MG63 (cell line): Measurements from ENCODE around the gene MYL1. TPM values are rescaled to one million over a fixed set of nuclear protein-coding genes. Genes with fewer than 3 reads are reported as not detected.

ENCODE experiments used
- DNase-seq: peaks from one replicate; pipeline ENCODE4 v3.0.0-alpha.2; 2020
- H3K27me3 ChIP-seq: fragments of 250-450 bp; sonication (Bioruptor Pico); 2 replicates; pipeline ENCODE4 v1.5.1; 2020; ENCODE audit warnings: mild to moderate bottlenecking, moderate library complexity
- H3K36me3 ChIP-seq: fragments of 250-450 bp; sonication (Bioruptor Pico); 2 replicates; pipeline ENCODE4 v1.5.1; 2020; ENCODE audit warnings: mild to moderate bottlenecking, moderate library complexity
- H3K4me3 ChIP-seq: fragments of 250-450 bp; sonication (Bioruptor Pico); 2 replicates; pipeline ENCODE4 v1.5.1; 2020; ENCODE audit warnings: mild to moderate bottlenecking, moderate library complexity
- H3K9me3 ChIP-seq: fragments of 250-450 bp; sonication (Bioruptor Pico); 2 replicates; pipeline ENCODE4 v1.5.1; 2020; ENCODE audit warnings: mild to moderate bottlenecking, moderate library complexity
- total RNA-seq: library from RNA; depleted of rRNA; stranded (reverse); fragments of >200 nt; shearing (Covaris generic); gene quantifications from 2 replicates; pipeline ENCODE4 v1.2.3, GENCODE V29; 2014; ENCODE audit warnings: low replicate concordance; rRNA removed

Gene MYL1
- total RNA-seq, 1 experiment from 2014 or later = not detected

DNA sequence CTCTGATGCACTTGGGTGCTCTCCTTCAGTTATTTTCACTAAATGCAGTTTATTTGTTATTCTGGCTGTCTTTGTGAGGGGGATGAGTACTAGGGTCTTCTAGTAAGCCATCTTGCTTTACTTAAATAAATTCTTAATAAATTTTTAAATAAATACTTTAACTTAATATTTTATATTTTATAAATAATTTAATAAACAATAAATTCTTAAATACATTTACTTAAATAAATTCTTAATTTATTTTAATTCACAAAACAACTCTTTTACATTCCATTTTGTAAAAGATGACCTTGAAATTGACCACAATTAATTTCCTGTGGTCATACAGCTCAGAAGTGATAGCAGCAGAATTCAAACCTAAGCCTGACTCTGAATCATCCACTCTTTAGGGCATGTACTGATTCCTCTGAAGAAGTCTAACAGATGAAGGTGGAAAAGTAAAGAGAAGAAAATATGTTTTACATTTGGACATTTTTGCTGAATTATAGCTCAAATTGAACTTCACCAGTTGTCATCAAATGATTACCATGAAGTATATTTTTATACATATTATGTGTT, 28.8 kb downstream of the MYL1 start:
- Histone ChIP-seq H3K36me3 (no peaks in the 10 kb centered on the region), H3K4me3 (no peak overlapping the region), H3K27me3 (no peaks in the 10 kb centered on the region), H3K9me3 (peaks cover 2% of the 10 kb centered on the region; the same call in 1 of the 2 replicates)
- no peak for DNase-seq

DNA sequence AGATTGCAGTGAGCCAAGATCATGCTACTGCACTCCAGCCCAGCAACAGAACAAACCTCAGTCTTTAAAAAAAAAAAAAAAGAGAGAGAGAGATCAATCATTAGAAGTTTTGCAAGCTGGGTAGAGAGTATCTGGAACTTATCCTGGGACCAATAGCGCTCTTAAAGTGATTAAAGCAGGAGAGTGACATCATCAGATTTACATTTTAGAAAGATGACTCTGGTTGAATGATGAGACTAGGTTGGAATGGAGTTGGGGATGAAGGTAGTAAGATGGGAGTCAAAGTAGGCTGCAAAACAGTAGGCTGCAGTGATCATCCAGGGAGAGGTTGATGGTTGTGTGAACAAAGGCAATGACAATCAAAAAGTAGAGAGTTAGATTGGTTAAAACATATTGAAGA, 37.8 kb downstream of the MYL1 start:
- no peaks in the 10 kb centered on the region for H3K9me3 ChIP-seq
- DNase-seq = no peak
- H3K4me3 ChIP-seq = no peak overlapping the region
- no peaks in the 10 kb centered on the region for H3K36me3 ChIP-seq
- H3K27me3 ChIP-seq = no peaks in the 10 kb centered on the region

DNA sequence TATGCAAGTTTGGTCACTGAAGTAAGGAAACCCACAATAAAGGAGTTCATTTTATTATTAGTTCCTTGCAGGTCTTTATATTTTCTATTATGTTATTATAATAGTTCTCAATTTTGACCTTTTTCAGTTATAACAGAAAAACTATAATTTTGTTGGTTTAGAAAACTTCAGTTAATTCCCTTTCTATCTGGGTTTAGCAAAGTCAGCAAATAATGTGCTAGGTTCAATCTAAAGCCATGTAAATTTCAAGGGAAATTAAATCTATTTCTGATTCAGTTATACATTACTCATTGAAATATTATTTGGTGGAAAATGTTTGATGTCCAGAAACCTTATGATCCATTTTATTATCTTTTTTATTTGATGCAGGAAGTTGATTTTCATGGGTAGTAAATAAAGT, 43.7 kb downstream of the MYL1 start:
- no peaks in the 10 kb centered on the region for H3K9me3 ChIP-seq
- H3K27me3 ChIP-seq = no peaks in the 10 kb centered on the region
- H3K4me3 ChIP-seq = no peak overlapping the region
- no peaks in the 10 kb centered on the region for H3K36me3 ChIP-seq
- no peak for DNase-seq

DNA sequence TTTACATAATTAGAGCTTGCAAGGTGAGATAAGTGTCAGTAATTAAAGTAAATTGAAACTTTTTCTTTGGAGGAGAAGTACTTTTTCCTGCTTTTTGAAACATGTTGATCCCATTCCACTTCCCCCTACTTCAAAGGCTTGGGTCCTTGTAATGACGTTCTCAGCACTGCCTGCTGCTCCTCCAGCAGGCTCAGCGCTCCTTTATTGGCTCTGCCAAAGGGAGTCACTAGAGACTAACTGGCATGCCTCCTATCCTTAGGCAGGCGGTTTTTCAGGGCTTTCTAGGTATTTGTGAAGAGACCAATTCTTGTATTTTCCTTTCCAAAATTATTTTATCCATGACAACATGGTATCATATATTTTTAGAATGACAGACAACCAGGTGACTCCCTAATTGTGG, 45.8 kb downstream of the MYL1 start:
- no peak for DNase-seq

DNA sequence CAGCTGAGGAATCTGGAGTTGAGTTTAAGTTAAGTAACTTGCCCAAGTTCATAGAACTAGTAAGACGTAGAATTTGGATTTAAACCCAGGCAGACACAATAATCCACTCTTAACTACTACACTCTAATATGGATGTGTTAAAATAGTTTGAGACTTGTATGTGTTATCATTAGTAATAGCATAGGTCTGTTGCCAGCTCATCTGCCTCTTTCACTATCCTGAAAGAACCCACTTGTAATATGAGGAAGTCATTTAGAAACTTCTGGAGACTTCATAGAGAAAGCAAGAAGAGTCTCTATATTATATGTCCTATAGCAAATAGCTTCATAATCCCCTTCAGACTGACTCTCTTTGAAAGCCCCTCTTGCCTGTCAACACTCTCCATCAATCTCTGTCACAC, 46.7 kb downstream of the MYL1 start:
- no peak for DNase-seq
- H3K9me3 ChIP-seq = no peaks in the 10 kb centered on the region
- no peaks in the 10 kb centered on the region for H3K27me3 ChIP-seq
- H3K36me3 ChIP-seq = no peaks in the 10 kb centered on the region
- no peak overlapping the region for H3K4me3 ChIP-seq

More for the DNA sequence above, 45.8 kb downstream of the MYL1 start:
- no peak overlapping the region for H3K4me3 ChIP-seq
- no peaks in the 10 kb centered on the region for H3K27me3 ChIP-seq
- no peaks in the 10 kb centered on the region for H3K36me3 ChIP-seq
- no peaks in the 10 kb centered on the region for H3K9me3 ChIP-seq

DNA sequence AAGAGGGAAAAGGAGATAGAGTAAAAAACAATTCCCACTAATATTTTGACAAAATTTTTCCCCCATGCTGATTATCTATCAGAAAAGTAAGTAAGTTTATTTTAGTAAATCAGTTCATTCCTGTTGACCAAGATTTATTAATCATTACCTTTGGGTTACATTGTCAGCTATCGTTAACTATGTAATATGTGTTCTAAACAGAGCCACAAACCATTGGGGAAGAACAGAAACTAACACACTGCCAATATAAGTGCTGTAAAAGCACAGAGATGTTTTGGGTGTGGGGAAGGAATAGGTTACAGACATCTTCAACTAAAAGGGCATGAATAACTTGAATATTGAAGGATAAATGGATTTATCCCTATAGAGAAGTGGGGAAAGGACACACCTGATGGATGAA, 47.3 kb downstream of the MYL1 start:
- no peak for DNase-seq
- Histone ChIP-seq H3K36me3 (no peaks in the 10 kb centered on the region), H3K9me3 (no peaks in the 10 kb centered on the region), H3K27me3 (no peaks in the 10 kb centered on the region), H3K4me3 (no peak overlapping the region)

DNA sequence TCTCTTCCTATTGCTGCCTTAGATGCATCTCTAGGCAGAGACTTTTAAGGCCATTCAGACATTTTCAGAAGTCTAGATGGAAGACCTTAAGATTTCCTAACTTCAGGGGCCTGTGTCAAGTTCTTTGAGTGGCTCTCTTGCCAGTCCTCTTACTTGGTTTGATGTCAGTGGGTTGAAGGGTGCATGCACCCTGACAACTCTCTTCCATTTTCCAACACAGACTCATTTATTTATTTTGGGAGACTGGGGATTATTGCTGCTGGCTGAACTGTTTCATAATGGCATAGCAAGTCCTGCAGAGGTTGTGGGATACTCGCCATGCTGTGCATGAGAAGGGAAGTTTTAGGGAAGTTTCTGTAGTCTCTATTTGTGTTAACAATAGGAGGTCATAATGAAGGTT, 50.7 kb downstream of the MYL1 start:
- DNase-seq = no peak
- no peaks in the 10 kb centered on the region for H3K27me3 ChIP-seq

DNA sequence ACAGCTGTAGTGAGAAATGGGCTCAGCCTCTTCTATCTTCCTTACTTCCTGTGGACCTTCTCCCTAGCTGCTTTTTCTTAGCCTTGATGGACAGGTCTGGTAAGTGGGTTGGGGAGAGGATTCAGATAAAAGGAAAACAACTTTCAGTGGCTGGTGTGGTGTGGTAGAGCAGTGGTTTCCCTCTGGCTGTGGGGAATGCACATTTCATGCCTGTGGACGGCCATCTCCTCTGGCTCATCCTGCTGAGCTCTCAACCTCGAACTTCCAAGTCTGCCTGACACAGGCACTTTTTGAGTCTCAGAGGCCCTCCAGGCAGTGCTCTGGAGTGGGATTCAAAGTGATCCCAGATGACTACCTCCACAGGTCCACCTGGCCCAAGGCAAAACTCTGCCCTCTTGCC, 51.1 kb downstream of the MYL1 start:
- Histone ChIP-seq H3K27me3 (no peaks in the 10 kb centered on the region), H3K4me3 (no peak overlapping the region), H3K36me3 (no peaks in the 10 kb centered on the region), H3K9me3 (no peaks in the 10 kb centered on the region)
- no peak for DNase-seq

More for the DNA sequence above, 50.7 kb downstream of the MYL1 start:
- Histone ChIP-seq H3K9me3 (no peaks in the 10 kb centered on the region), H3K36me3 (no peaks in the 10 kb centered on the region), H3K4me3 (no peak overlapping the region)

DNA sequence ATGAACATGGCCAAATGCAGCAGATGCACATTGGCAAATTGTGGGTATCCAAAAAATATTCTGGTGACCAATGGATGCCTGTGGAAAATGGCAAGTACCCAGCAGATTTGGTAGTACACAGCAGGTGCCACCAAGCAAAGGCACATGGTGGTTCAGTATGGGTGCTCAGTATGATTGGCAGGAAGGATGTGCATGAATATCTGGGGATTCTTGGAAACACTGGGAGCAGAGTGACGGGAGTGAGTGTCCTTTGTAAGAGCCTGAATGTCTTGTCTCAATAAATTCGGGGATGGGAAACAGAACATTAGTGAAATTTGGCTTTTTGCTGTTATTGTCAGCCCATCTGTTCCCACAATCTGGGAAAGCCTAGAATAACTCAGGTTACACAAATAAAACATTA, 52.9 kb downstream of the MYL1 start:
- H3K36me3 ChIP-seq = no peaks in the 10 kb centered on the region
- H3K9me3 ChIP-seq = no peaks in the 10 kb centered on the region
- DNase-seq = no peak
- no peaks in the 10 kb centered on the region for H3K27me3 ChIP-seq
- no peak overlapping the region for H3K4me3 ChIP-seq

DNA sequence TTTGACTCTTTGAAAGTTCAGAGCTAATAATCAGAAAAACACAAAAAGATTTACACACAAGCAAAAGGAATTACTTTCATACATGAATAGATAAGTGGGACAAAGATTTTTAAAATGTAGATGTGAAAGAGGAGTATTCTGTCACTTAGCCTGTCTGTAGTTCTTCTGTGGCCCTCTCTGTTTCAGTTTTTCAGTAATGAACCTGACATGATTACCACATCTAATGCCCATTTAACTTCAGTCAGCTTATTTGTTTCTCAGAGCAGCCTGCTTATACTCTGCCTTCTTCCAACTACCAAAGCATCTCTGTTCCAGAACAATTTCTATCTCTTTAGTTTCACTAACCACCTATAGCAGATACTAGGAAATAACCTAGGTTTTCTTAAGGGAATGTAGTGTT, 55.3 kb downstream of the MYL1 start:
- Histone ChIP-seq H3K36me3 (no peaks in the 10 kb centered on the region), H3K27me3 (no peaks in the 10 kb centered on the region), H3K9me3 (no peaks in the 10 kb centered on the region), H3K4me3 (no peak overlapping the region)
- DNase-seq = no peak

DNA sequence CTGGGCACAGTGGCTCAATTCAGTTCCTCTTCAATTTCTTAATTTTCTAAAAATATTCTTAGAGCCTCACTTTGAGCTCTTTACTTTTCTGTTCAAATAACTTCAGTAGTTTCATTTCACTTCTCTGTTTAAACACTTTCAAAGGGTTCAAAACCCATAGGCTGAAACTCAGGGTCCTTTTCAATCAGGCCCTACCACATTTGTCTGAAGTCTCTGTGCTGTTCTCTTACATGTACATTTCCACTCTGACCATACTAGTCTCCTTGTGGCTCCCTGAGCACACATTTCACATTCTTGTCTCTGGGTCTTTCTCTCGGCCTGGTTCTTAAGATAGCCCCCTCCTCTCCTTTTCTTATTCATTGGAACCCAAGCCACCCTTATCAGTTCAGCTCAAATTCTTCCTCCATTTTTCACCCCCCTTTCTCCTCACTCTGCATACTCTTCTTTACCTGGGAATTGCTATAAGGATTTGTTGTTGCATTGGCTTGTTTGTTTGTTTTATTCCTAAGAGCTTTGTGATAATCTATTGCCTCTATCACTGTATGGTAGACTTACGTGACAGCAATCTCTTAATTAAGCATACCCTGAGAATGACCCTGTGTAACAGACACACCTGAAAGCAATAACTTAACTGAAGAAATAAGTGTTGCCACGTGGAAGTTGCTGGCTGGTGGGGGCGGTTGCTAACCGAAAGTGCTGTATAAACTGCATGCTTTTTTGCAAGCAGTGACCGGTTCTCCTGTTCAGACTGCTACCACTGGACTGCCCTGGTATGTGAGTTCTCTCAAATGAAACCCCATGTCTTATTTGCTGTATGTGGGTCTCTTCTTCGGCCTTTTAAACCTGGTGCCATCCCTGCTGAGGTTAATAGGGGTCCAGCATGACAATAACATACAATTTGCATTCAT, 62.0 kb downstream of the MYL1 start:
- DNase-seq = no peak
- Histone ChIP-seq H3K27me3 (no peaks in the 10 kb centered on the region), H3K36me3 (no peaks in the 10 kb centered on the region), H3K9me3 (no peaks in the 10 kb centered on the region), H3K4me3 (no peak overlapping the region)

DNA sequence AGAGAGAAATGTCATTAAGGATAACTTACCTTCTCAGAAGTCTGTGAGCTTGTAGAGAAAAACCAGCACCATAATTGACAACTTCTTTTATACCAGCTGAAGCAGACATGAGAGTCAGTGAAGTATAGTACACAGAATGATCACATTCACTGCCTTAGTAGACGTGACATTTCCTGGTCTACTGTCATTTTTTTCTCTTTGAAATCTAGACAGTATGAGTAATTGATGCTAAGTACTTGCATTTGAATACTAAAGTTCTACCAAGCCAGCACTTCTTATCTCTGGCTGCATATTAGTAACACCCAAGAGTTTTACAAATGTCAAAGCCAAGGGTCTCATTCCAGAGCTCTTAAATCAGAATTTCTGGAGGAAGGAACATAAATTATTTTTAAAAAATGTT, 64.4 kb downstream of the MYL1 start:
- H3K4me3 ChIP-seq = no peak overlapping the region
- no peaks in the 10 kb centered on the region for H3K27me3 ChIP-seq
- H3K36me3 ChIP-seq = no peaks in the 10 kb centered on the region
- H3K9me3 ChIP-seq = no peaks in the 10 kb centered on the region
- no peak for DNase-seq

Other genes starting within 250 kb of the MYL1 start
- gene KANSL1L, start 143.8 kb downstream of the MYL1 start, total RNA-seq = 1.7 and 3.5 TPM in 2 replicates
- not detected in 2 replicates for gene ACADL, start 89.7 kb downstream of the MYL1 start, total RNA-seq
- gene LANCL1, start 161.6 kb upstream of the MYL1 start, total RNA-seq = 47.5 and 70.8 TPM in 2 replicates
- gene CPS1, start 241.4 kb upstream of the MYL1 start, total RNA-seq = 6.3 and 11.4 TPM in 2 replicates